SK-N-MC (cell line): ENCODE results near the gene TRRAP.

Source experiments
- FOXP2 ChIP-seq: optimal IDR thresholded peaks from 2 replicates; pipeline ENCODE3; 2011; ENCODE audit warnings: mild to moderate bottlenecking, moderate library complexity; ENCODE audit not compliant: insufficient read depth; ENCODE audit errors: extremely low read length, control extremely low read depth
- POLR2AphosphoS5 ChIP-seq: IDR thresholded peaks from 2 replicates; pipeline ENCODE4 v1.6.1; 2012; ENCODE audit warnings: mild to moderate bottlenecking, low read depth, low read length, borderline replicate concordance

DNA sequence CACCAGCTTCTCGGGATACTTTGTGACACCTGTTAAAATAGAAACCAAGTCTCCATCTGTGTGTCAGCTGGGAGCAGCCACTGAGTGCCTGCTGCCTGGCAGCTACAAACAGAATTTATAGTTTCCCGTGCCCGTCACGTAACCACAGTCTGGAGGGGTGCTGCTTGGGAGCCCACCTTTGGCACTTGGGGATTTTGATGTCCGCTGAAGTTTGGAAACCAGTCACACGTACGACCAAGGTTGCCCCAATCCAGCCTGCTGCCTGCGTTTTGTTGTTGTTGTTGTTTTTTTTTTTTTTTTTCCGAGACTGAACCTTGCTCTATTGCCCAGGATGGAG, 1.6 kb downstream of the TRRAP start:
- no peak for TF ChIP-seq POLR2AphosphoS5
- TF ChIP-seq FOXP2: no peak
